Esophagus squamous epithelium (tissue), 4 donors: ENCODE measurements around the gene CAMTA1.

ENCODE experiments used
- CTCF ChIP-seq, 6 experiments: fragments of 450-650 bp in 4 of 6; fragments of 200-600 bp in 2 of 6; sonication (generic) in 2 of 6; IDR thresholded peaks; one replicate each; pipeline ENCODE4 v1.5.1; 2016 to 2019; ENCODE audit warnings: antibody characterized with exemption in 6 of 6, mild to moderate bottlenecking in 4 of 6, moderate library complexity in 4 of 6
- POLR2A ChIP-seq, 4 donors: fragments of 450-650 bp; IDR thresholded peaks; one replicate each; pipeline ENCODE4 v1.6.1; 2017; ENCODE audit warnings: antibody characterized with exemption in 4 of 4, mild to moderate bottlenecking in 4 of 4, moderate library complexity in 3 of 4

GRCh38 chr1:7632681-7633080 lies 847.4 kb downstream of the CAMTA1 start:
- TF ChIP-seq CTCF (IDR thresholded peaks at IDR 0.05) (no peak), POLR2A (IDR thresholded peaks at IDR 0.05) (no peak)
